Uterus (tissue), 4 donors: Measurements from ENCODE around the gene GYS1. TPM values are rescaled to one million over a fixed set of nuclear protein-coding genes. Genes with fewer than 3 reads are reported as not detected.

Experiments
- DNase-seq, 2 donors: peaks; one replicate each; pipeline ENCODE4 v3.0.0-alpha.2; 2019 to 2020
- H3K27ac ChIP-seq, 2 donors: fragments of 200-600 bp; sonication (generic); 1 replicate in 1 of 2; 2 replicates in 1 of 2; pipeline ENCODE4 v1.5.1; 2016 to 2018
- H3K27me3 ChIP-seq, 2 donors: fragments of 200-600 bp; sonication (generic); one replicate each; pipeline ENCODE4 v1.5.1; 2018 to 2019; ENCODE audit warnings: control low read depth in 1 of 2
- H3K36me3 ChIP-seq, 2 donors: fragments of 200-600 bp; sonication (generic); one replicate each; pipeline ENCODE4 v1.5.1; 2019; ENCODE audit warnings: control low read depth in 1 of 2
- H3K4me1 ChIP-seq, 2 donors: fragments of 200-600 bp; sonication (generic); one replicate each; pipeline ENCODE4 v1.5.1; 2018 to 2019; ENCODE audit warnings: control low read depth in 1 of 2
- H3K4me3 ChIP-seq, 2 donors: fragments of 200-600 bp; sonication (generic); 1 replicate in 1 of 2; 2 replicates in 1 of 2; pipeline ENCODE4 v1.5.1; 2018 to 2019; ENCODE audit warnings: mild to moderate bottlenecking in 1 of 2
- H3K9me3 ChIP-seq, 2 donors: fragments of 200-600 bp; sonication (generic); one replicate each; pipeline ENCODE4 v1.5.1; 2019; ENCODE audit warnings: control low read depth in 1 of 2
- POLR2A ChIP-seq, 2 donors: fragments of 450-650 bp; IDR thresholded peaks; one replicate each; pipeline ENCODE4 v1.6.1; 2016; ENCODE audit warnings: antibody characterized with exemption in 2 of 2, mild to moderate bottlenecking in 1 of 2, moderate library complexity in 1 of 2
- intact Hi-C: fragments of 100-400 bp; cut with DNase I; formaldehyde crosslinking; loops from one replicate; pipeline ENCODE4 v1.15.1; 2023; ENCODE audit warnings: low total_unique reads
- total RNA-seq, 4 donors: library from RNA; depleted of rRNA in 3 of 4; stranded (reverse); fragments of >200 nt in 3 of 4; gene quantifications; one replicate each; pipeline versions ENCODE4 v1.1.0 to v1.2.4, GENCODE V29; 2014 to 2023
- TF ChIP-seq, protein P1 (sequence below), 4 experiments: fragments of 200-600 bp in 2 of 4; fragments of 450-650 bp in 2 of 4; sonication (generic) in 2 of 4; IDR thresholded peaks; one replicate each; pipeline ENCODE4 v1.5.1; 2016 to 2019; ENCODE audit warnings: antibody characterized with exemption in 4 of 4, mild to moderate bottlenecking in 2 of 4, moderate library complexity in 1 of 4
- donor health status: DM: yes; HTN: yes; CAD: no.

The GYS1 gene
- total RNA-seq, 4 donors from 2014 or later = 4.9 to 39.8 (median 16.6) TPM

DNA sequence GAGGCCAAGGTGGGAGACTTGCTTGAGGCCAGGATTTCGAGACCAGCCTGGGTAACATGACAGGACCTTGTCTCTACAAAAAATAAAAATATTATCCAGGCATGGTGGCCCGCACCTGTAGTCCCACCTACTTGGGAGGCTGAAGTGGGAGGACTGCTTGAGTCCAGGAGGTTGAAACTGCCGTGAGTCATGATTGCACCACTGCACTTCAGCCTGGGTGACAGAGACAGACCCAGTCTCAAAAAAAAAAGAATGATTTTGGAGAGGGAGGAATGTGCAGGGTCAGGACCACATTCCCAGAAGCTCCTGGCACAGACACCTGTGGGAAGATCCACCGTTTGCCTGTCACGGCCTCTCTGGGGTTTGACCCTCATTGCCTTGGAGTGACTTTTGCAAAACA lies 47.7 kb downstream of the GYS1 start:
- Histone ChIP-seq H3K27ac (no peak overlapping the region), H3K4me1 (no peaks in the 10 kb centered on the region), H3K4me3 (no peak overlapping the region), H3K36me3 (no peaks in the 10 kb centered on the region), H3K27me3 (no peaks in the 10 kb centered on the region), H3K9me3 (no peaks in the 10 kb centered on the region)
- TF ChIP-seq, protein P1, sequence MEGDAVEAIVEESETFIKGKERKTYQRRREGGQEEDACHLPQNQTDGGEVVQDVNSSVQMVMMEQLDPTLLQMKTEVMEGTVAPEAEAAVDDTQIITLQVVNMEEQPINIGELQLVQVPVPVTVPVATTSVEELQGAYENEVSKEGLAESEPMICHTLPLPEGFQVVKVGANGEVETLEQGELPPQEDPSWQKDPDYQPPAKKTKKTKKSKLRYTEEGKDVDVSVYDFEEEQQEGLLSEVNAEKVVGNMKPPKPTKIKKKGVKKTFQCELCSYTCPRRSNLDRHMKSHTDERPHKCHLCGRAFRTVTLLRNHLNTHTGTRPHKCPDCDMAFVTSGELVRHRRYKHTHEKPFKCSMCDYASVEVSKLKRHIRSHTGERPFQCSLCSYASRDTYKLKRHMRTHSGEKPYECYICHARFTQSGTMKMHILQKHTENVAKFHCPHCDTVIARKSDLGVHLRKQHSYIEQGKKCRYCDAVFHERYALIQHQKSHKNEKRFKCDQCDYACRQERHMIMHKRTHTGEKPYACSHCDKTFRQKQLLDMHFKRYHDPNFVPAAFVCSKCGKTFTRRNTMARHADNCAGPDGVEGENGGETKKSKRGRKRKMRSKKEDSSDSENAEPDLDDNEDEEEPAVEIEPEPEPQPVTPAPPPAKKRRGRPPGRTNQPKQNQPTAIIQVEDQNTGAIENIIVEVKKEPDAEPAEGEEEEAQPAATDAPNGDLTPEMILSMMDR (IDR thresholded peaks at IDR 0.05) = no peak
- no peak for TF ChIP-seq POLR2A (IDR thresholded peaks at IDR 0.05)
- intact Hi-C loops = no loop called here
- no peak for DNase-seq

DNA sequence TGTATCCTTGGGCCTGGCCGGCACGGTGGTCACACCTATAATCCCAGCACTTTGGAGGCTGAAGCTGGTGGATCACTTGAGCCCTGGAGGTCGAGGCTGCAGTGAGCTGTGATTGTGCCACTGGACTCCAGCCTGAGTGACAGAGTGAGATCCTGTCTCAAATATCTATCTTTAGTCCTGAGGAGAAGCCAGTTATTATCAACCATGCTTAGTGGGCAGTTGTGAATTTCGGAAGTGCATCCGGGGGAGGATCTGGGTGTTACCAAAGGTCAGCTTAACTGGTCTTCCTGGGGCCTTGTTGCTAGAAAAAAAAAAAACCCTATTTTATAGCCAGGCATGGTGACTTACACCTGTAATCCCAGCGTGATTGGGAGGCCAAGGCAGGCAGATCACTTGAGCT lies 50.0 kb downstream of the GYS1 start:
- Histone ChIP-seq H3K27ac (no peak overlapping the region), H3K4me3 (no peak overlapping the region), H3K9me3 (no peaks in the 10 kb centered on the region), H3K36me3 (no peaks in the 10 kb centered on the region), H3K4me1 (no peaks in the 10 kb centered on the region), H3K27me3 (no peaks in the 10 kb centered on the region)
- DNase-seq = no peak
- TF ChIP-seq, protein P1 (IDR thresholded peaks at IDR 0.05) = no peak
- TF ChIP-seq POLR2A (IDR thresholded peaks at IDR 0.05) = no peak
- intact Hi-C loops = no loop called here

DNA sequence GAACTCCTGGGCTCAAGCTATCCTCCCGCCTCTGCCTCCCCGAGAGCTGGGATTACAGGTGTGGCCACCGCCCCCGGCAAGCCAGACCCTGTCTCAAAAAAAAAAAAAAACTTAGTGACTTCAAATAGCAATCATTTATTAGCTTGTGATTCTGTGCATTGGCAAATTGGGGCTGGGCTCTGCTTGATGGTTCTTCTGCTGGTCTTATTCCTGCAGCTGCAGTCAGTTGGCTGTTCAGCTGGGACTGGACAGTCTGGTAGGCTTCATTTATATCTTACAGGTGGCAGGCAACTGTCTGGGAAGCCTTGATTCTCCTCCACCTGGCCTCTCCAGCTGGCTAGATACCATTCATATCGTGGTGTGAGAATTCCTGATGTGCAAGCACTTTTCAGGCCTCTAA lies 52.2 kb downstream of the GYS1 start:
- intact Hi-C loops = no loop called here
- TF ChIP-seq POLR2A (IDR thresholded peaks at IDR 0.05) = no peak
- TF ChIP-seq, protein P1 (IDR thresholded peaks at IDR 0.05) = no peak
- Histone ChIP-seq H3K9me3 (no peaks in the 10 kb centered on the region), H3K4me3 (no peak overlapping the region), H3K27ac (no peak overlapping the region), H3K27me3 (no peaks in the 10 kb centered on the region), H3K4me1 (no peaks in the 10 kb centered on the region), H3K36me3 (no peaks in the 10 kb centered on the region)
- DNase-seq = no peak

DNA sequence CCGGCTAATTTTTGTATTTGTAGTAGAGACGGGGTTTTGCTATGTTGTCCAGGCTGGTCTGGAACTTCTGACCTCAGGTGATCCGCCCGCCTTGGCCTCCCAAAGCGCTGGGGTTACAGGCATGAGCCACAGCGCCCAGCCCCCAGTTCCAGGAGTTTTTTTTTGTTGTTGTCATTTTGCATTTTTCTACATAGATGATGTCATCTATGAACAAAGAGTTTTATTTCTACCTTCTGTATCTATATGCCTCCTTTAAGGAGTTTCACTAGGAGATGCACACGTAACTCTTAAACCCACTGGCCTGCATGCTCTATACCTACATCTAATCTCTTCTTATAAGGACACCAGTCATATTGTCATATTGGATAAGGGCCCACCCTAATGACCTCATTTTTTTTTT lies 54.9 kb downstream of the GYS1 start:
- no peaks in the 10 kb centered on the region for H3K9me3 ChIP-seq
- no peak for DNase-seq
- no peaks in the 10 kb centered on the region for H3K4me1 ChIP-seq
- H3K27ac ChIP-seq = no peak overlapping the region
- H3K36me3 ChIP-seq = no peaks in the 10 kb centered on the region
- no peak for TF ChIP-seq POLR2A (IDR thresholded peaks at IDR 0.05)
- no peak overlapping the region for H3K4me3 ChIP-seq
- intact Hi-C loops = no loop called here
- H3K27me3 ChIP-seq = no peaks in the 10 kb centered on the region

DNA sequence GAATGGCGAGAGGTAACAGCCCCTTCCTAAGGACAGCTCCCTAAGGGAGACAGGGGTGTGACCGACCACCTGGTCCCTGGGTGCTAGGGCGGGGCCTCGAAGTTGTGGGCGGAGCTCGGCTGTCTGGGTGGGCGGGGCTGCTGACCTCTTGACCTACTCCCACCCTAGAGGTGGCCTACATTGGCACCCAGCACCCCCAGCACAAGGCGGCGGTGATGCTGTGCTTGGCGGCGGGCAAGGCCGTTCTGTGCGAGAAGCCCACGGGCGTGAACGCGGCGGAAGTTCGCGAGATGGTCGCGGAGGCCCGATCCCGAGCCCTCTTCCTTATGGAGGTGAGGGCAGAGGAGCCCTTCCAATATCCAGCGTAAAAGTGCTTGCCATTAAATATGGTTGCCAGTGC lies 57.2 kb downstream of the GYS1 start:
- no peak for TF ChIP-seq POLR2A (IDR thresholded peaks at IDR 0.05)
- TF ChIP-seq, protein P1 (IDR thresholded peaks at IDR 0.05) = no peak
- no peaks in the 10 kb centered on the region for H3K36me3 ChIP-seq
- no peak for DNase-seq
- no peaks in the 10 kb centered on the region for H3K27me3 ChIP-seq
- no peak overlapping the region for H3K4me3 ChIP-seq
- no peaks in the 10 kb centered on the region for H3K4me1 ChIP-seq
- intact Hi-C loops = no loop called here
- no peaks in the 10 kb centered on the region for H3K9me3 ChIP-seq
- H3K27ac ChIP-seq = no peak overlapping the region

DNA sequence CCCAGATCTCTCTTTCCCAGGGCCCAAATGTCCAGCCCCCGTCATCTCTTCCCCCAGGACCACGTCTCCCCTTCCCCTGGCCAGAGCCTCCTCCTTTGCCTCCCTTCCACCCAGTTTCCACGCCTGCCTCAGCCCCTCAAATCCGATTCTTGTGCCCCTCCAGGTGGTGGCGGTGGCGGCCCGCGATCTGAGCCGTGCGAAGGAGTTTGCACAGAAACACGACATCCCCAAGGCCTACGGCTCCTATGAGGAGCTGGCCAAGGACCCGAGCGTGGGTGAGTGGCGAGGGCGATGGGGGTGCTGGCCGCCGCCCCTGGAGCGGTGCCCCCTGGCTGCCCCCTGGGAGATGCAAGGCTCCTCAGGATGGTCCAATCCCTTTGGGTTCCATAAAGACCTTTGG lies 58.3 kb downstream of the GYS1 start:
- TF ChIP-seq POLR2A (IDR thresholded peaks at IDR 0.05) = no peak
- TF ChIP-seq, protein P1 (IDR thresholded peaks at IDR 0.05) = no peak
- intact Hi-C loops = no loop called here
- H3K36me3 ChIP-seq = no peaks in the 10 kb centered on the region
- no peaks in the 10 kb centered on the region for H3K4me1 ChIP-seq
- no peaks in the 10 kb centered on the region for H3K27me3 ChIP-seq
- no peak overlapping the region for H3K4me3 ChIP-seq
- H3K27ac ChIP-seq = no peak overlapping the region
- DNase-seq = no peak
- H3K9me3 ChIP-seq = no peaks in the 10 kb centered on the region
